Brain microvascular endothelial cell (primary cell): Measurements from ENCODE around the gene ADGRA1.

Source experiments
- DNase-seq: peaks from one replicate; pipeline ENCODE4 v3.0.0-alpha.2; 2020
- H3K27ac ChIP-seq: fragments of 250-450 bp; sonication (Bioruptor Pico); 2 replicates; pipeline ENCODE4 v1.5.1; 2020; ENCODE audit warnings: mild to moderate bottlenecking, moderate library complexity
- H3K27me3 ChIP-seq: fragments of 250-450 bp; sonication (Bioruptor Pico); replicated peaks from 2 replicates; pipeline ENCODE4 v1.5.1; 2020; ENCODE audit warnings: mild to moderate bottlenecking
- H3K36me3 ChIP-seq: fragments of 250-450 bp; sonication (Bioruptor Pico); replicated peaks from 2 replicates; pipeline ENCODE4 v1.5.1; 2020; ENCODE audit warnings: mild to moderate bottlenecking
- H3K4me3 ChIP-seq: 2 replicates; pipeline ENCODE4 v1.5.1; 2011; ENCODE audit warnings: low read depth, mild to moderate bottlenecking, control low read depth, low read length, moderate library complexity
- CTCF ChIP-seq: IDR thresholded peaks from 2 replicates; pipeline ENCODE4 v1.5.1; 2011; ENCODE audit warnings: low read depth, mild to moderate bottlenecking, moderate library complexity, low read length, control low read depth, inconsistent platforms; ENCODE audit errors: missing control alignments
- in situ Hi-C: cut with HindIII; loops from 2 replicates; pipeline ENCODE4 v1.10.0; 2017; ENCODE audit warnings: low sequenced_read_pairs, low pct_ligation_motif_present

ADGRA1 gene

GRCh38 chr10:133099571-133099970, 11.8 kb downstream of the ADGRA1 start:
- in situ Hi-C loops, result no loop called here
- peaks cover 9% of the 10 kb centered on the region for H3K27me3 ChIP-seq
- no peaks in the 10 kb centered on the region for H3K36me3 ChIP-seq
- DNase-seq, result no peak
- H3K4me3 ChIP-seq, result no peak overlapping the region
- no peak overlapping the region for H3K27ac ChIP-seq
- no peak for TF ChIP-seq CTCF

GRCh38 chr10:133100186-133100585, 12.5 kb downstream of the ADGRA1 start:
- no peak for DNase-seq
- TF ChIP-seq CTCF, result no peak
- Histone ChIP-seq H3K4me3 (no peak overlapping the region), H3K27me3 (peaks cover 9% of the 10 kb centered on the region), H3K27ac (no peak overlapping the region), H3K36me3 (no peaks in the 10 kb centered on the region)
- in situ Hi-C loops, result no loop called here

GRCh38 chr10:133100706-133101415, 13.1 kb downstream of the ADGRA1 start:
- Histone ChIP-seq H3K27me3 (peaks cover 9% of the 10 kb centered on the region), H3K36me3 (no peaks in the 10 kb centered on the region), H3K4me3 (no peak overlapping the region), H3K27ac (no peak overlapping the region)
- TF ChIP-seq CTCF, result no peak
- no peak for DNase-seq
- in situ Hi-C loops, result no loop called here

- Histone ChIP-seq H3K4me3 (no peak overlapping the region), H3K27ac (no peak overlapping the region), H3K36me3 (no peaks in the 10 kb centered on the region), H3K27me3 (peaks cover 9% of the 10 kb centered on the region)
- TF ChIP-seq CTCF, result no peak
- no peak for DNase-seq
- in situ Hi-C loops, result no loop called here
Measured at GRCh38 chr10:133101416-133101810, 13.7 kb downstream of the ADGRA1 start.

- TF ChIP-seq CTCF, result no peak
- no peak overlapping the region for H3K4me3 ChIP-seq
- peaks cover 9% of the 10 kb centered on the region for H3K27me3 ChIP-seq
- no peak overlapping the region for H3K27ac ChIP-seq
- no peaks in the 10 kb centered on the region for H3K36me3 ChIP-seq
- no peak for DNase-seq
- in situ Hi-C loops, result no loop called here
Measured at GRCh38 chr10:133102415-133103095, 14.8 kb downstream of the ADGRA1 start.
